ENCODE measurements around the gene TGM1. TPM values are rescaled to one million over a fixed set of nuclear protein-coding genes. Genes with fewer than 3 reads are reported as not detected.
"Not testable (repeated sequence)": the region's sequence is repeated elsewhere in the genome, so short reads cannot be mapped to it uniquely, and the experiment has no call there.

TGM1 gene
- total and polyA plus RNA-seq, 12 donors = 0.28 to 2.7 (median 0.89) TPM; not detected in 1

GRCh38 chr14:24231263-24232120, 31.5 kb downstream of the TGM1 start:
- Histone ChIP-seq H3K4me3 (peak overlapping the region; percentile 23 to 86 (median 78)), H3K4me1 (replicated peaks in 1 of 2) (peaks cover 29 to 50% of the 10 kb centered on the region in 2 donors), H3K27ac (peak overlapping the region; percentile 42 to 99 (median 82)), H3K36me3 (replicated peaks in 1 of 2) (peaks cover 0 to 31% of the 10 kb centered on the region in 2 donors), H3K27me3 (no peaks in the 10 kb centered on the region), H3K9me3 (replicated peaks in 1 of 3) (no peaks in the 10 kb centered on the region)
- WGBS, 4 donors = 7 to 11% (median 10%) methylated on average over 20 to 23 of the region's 23 CpGs
- intact Hi-C loops (cut with DNase I) = no loop called here
- TF ChIP-seq, protein P1, sequence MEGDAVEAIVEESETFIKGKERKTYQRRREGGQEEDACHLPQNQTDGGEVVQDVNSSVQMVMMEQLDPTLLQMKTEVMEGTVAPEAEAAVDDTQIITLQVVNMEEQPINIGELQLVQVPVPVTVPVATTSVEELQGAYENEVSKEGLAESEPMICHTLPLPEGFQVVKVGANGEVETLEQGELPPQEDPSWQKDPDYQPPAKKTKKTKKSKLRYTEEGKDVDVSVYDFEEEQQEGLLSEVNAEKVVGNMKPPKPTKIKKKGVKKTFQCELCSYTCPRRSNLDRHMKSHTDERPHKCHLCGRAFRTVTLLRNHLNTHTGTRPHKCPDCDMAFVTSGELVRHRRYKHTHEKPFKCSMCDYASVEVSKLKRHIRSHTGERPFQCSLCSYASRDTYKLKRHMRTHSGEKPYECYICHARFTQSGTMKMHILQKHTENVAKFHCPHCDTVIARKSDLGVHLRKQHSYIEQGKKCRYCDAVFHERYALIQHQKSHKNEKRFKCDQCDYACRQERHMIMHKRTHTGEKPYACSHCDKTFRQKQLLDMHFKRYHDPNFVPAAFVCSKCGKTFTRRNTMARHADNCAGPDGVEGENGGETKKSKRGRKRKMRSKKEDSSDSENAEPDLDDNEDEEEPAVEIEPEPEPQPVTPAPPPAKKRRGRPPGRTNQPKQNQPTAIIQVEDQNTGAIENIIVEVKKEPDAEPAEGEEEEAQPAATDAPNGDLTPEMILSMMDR (IDR thresholded peaks at IDR 0.05) = no peak
- TF ChIP-seq POLR2A (IDR thresholded peaks at IDR 0.05) = no peak
- DNase-seq = peak in 2 of 7 donors; percentile 13 to 57

- Histone ChIP-seq H3K4me3 (no peak overlapping the region), H3K9me3 (replicated peaks in 1 of 3) (no peaks in the 10 kb centered on the region), H3K27me3 (no peaks in the 10 kb centered on the region), H3K36me3 (replicated peaks in 1 of 2) (peaks cover 0 to 13% of the 10 kb centered on the region in 2 donors), H3K27ac (no peak overlapping the region), H3K4me1 (replicated peaks in 1 of 2) (peaks cover 21 to 24% of the 10 kb centered on the region in 2 donors)
- TF ChIP-seq, protein P1 (IDR thresholded peaks at IDR 0.05) = no peak
- TF ChIP-seq POLR2A (IDR thresholded peaks at IDR 0.05) = no peak
- intact Hi-C loops (cut with DNase I) = no loop called here
- peak in 1 of 7 donors; percentile 10 for DNase-seq
- WGBS, 4 donors = 0 to 50% (median 21%) methylated on average over 1 of the region's 1 CpG
Measured at GRCh38 chr14:24228902-24229301, 34.1 kb downstream of the TGM1 start.

DNA sequence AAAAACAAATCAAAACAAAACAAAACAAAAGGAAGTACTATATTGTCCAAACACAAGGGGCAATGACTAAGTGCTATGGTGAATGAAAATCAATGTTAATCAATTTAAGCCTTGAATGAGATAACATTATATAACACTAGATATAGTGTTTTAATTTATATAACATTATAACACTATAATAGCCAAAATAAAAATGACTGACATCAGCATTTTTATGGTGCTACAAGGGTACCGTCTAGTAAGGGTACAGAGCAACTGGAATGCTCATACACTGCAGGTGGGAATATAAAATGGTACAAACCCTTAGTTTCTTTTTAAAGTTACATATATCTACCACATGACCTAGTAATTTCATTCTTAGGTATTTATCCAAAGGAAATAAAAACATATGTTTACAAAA, 36.5 kb downstream of the TGM1 start:
- 81 to 92% (median 85%) methylated on average over 1 of the region's 1 CpG for WGBS, 4 donors
- Histone ChIP-seq H3K4me1 (replicated peaks in 1 of 2) (peaks cover 8 to 14% of the 10 kb centered on the region in 2 donors), H3K9me3 (replicated peaks in 1 of 3) (no peaks in the 10 kb centered on the region), H3K4me3 (no peak overlapping the region), H3K27ac (no peak overlapping the region), H3K36me3 (replicated peaks in 1 of 2) (peaks cover 0 to 13% of the 10 kb centered on the region in 2 donors), H3K27me3 (no peaks in the 10 kb centered on the region)
- no peak for DNase-seq
- TF ChIP-seq, protein P1 (IDR thresholded peaks at IDR 0.05) = no peak
- TF ChIP-seq POLR2A (IDR thresholded peaks at IDR 0.05) = no peak
- intact Hi-C loops (cut with DNase I) = no loop called here

DNA sequence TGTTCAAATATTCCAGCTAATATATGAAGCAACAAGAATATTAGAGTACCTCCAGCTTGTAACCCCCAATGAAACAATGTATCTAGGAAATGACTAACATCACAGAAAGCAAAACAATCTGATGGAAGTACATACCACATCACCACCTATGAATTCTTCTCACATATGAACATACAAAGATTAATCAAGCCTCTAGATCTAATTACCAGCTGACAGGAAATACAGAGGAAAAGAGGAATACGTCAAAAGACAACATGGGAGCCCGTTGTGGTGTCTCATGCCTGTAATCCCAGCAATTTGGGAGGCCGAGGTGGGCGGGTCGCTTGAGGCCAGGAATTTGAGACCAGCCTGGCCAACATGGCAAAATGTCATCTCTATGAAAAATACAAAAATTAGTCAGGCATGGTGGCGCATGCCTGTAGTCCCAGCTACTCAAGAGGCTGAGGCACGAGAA, 38.3 kb downstream of the TGM1 start:
- DNase-seq = peak in 1 of 7 donors; percentile 12
- 86 to 89% (median 88%) methylated on average over 7 of the region's 7 CpGs for WGBS, 4 donors
- H3K27me3 ChIP-seq = no peaks in the 10 kb centered on the region
- H3K9me3 ChIP-seq (replicated peaks in 1 of 3) = no peaks in the 10 kb centered on the region
- intact Hi-C loops (cut with DNase I) = no loop called here
- peaks cover 0 to 5% of the 10 kb centered on the region in 2 donors for H3K4me1 ChIP-seq (replicated peaks in 1 of 2)
- no peak for TF ChIP-seq POLR2A (IDR thresholded peaks at IDR 0.05)
- TF ChIP-seq, protein P1 (IDR thresholded peaks at IDR 0.05) = no peak
- no peak overlapping the region for H3K27ac ChIP-seq
- H3K4me3 ChIP-seq = no peak overlapping the region
- H3K36me3 ChIP-seq (replicated peaks in 1 of 2) = peaks cover 0 to 13% of the 10 kb centered on the region in 2 donors

DNA sequence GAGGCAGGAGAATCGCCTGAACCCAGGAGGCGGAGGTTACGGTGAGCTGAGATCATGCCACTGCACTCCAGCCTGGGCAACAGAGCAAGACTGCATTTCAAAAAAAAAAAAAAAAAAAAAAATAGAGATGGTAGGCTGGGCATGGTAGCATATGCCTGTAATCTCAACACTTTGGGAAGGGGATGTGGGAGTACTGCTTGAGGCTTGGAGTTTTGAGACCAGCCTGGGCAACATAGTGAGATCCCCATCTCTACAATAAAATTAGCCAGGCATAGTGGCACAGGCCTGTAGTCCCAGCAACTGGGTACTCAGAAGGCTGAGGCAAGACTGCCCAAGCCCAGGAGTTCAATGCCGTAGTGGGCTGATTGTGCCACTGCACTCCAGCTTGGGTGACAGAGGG, 40.0 kb downstream of the TGM1 start:
- H3K4me3 ChIP-seq; intact Hi-C loops (cut with DNase I); H3K9me3 ChIP-seq (replicated peaks in 1 of 3); H3K27ac ChIP-seq; H3K27me3 ChIP-seq; H3K4me1 ChIP-seq (replicated peaks in 1 of 2): not testable (repeated sequence)
- WGBS, 4 donors = 96 to 99% (median 97%) methylated on average over 4 of the region's 4 CpGs
- peak in 2 of 7 donors; percentile 3 to 30 for DNase-seq
- H3K36me3 ChIP-seq (replicated peaks in 1 of 2) = peaks cover 0 to 10% of the 10 kb centered on the region in 2 donors
